ENCODE results near the gene BID. TPM values are rescaled to one million over a fixed set of nuclear protein-coding genes. Genes with fewer than 3 reads are reported as not detected.

The BID gene
- total RNA-seq, 2 experiments from 2014 or later: 8.9 to 10.3 TPM

- intact Hi-C loops (cut with DNase I, micrococcal nuclease): no loop called here
- H3K36me3 Mint-ChIP-seq (ENCODE audit: low read depth): peaks cover 47% of the 10 kb centered on the region
- CTCF ChIA-PET: interaction anchor here (1.4 kb wide), 1 partner anchor 15 kb away, joined by 3 read pairs; no protein-coding TSS in a partner anchor
- H3K4me1 ChIP-seq (ENCODE audit: insufficient read depth, low read length): peaks cover 12% of the 10 kb centered on the region
- H3K27ac Mint-ChIP-seq: peak overlapping the region; percentile 79
- no peak overlapping the region for H3K4me3 ChIP-seq (ENCODE audit: low read length)
- H3K4me1 Mint-ChIP-seq (ENCODE audit: low read depth): peaks cover 17% of the 10 kb centered on the region
- no peaks in the 10 kb centered on the region for H3K27me3 Mint-ChIP-seq
- no peaks in the 10 kb centered on the region for H3K9me3 Mint-ChIP-seq
- no peak overlapping the region for H3K4me3 Mint-ChIP-seq
- H3K27me3 ChIP-seq (ENCODE audit: control insufficient read depth in 1 of 2, insufficient read depth in 2 of 2, low read length in 2 of 2): no peaks in the 10 kb centered on the region
- peak; percentile 41 for ATAC-seq (ENCODE audit: poor library complexity)
- peak overlapping the region in 1 of 2 donors; percentile 28 for H3K27ac ChIP-seq (ENCODE audit: low read depth in 1 of 2, low read length in 2 of 2)
- peak in 1 of 14 experiments; percentile 21 for DNase-seq
- H3K36me3 ChIP-seq (ENCODE audit: insufficient read depth, low read length): peaks cover 20% of the 10 kb centered on the region
- POLR2A ChIA-PET: no interaction called here
- H3K9me3 ChIP-seq (ENCODE audit: control insufficient read depth in 1 of 2, insufficient read depth in 1 of 2, low read length in 2 of 2): no peaks in the 10 kb centered on the region
- TF ChIP-seq, protein P1, sequence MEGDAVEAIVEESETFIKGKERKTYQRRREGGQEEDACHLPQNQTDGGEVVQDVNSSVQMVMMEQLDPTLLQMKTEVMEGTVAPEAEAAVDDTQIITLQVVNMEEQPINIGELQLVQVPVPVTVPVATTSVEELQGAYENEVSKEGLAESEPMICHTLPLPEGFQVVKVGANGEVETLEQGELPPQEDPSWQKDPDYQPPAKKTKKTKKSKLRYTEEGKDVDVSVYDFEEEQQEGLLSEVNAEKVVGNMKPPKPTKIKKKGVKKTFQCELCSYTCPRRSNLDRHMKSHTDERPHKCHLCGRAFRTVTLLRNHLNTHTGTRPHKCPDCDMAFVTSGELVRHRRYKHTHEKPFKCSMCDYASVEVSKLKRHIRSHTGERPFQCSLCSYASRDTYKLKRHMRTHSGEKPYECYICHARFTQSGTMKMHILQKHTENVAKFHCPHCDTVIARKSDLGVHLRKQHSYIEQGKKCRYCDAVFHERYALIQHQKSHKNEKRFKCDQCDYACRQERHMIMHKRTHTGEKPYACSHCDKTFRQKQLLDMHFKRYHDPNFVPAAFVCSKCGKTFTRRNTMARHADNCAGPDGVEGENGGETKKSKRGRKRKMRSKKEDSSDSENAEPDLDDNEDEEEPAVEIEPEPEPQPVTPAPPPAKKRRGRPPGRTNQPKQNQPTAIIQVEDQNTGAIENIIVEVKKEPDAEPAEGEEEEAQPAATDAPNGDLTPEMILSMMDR (IDR thresholded peaks at IDR 0.05): no peak
Observed at GRCh38 chr22:17726006-17726927, 48.0 kb downstream of the BID start.

DNA sequence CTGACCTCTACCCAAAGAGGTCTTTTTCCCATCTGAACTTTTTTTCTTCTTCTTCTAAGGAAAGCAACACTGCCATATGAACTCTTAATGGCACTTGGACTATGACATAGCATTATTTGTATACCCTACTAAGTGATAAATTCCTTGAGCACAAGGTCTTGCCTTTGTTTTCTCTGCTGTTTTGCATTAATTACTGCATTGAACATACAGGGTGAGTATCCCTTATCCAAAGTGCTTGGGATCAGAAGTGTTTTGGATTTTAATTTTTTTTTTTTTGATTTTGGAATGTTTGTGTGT, 48.8 kb downstream of the BID start:
- no peak overlapping the region for H3K4me3 Mint-ChIP-seq
- H3K27me3 ChIP-seq (ENCODE audit: control insufficient read depth in 1 of 2, insufficient read depth in 2 of 2, low read length in 2 of 2): no peaks in the 10 kb centered on the region
- ATAC-seq (ENCODE audit: poor library complexity) (no peak), DNase-seq (no peak)
- H3K27ac Mint-ChIP-seq: no peak overlapping the region
- peaks cover 20% of the 10 kb centered on the region for H3K36me3 ChIP-seq (ENCODE audit: insufficient read depth, low read length)
- H3K4me3 ChIP-seq (ENCODE audit: low read length): no peak overlapping the region
- intact Hi-C loops (cut with DNase I, micrococcal nuclease): no loop called here
- no peaks in the 10 kb centered on the region for H3K27me3 Mint-ChIP-seq
- no peaks in the 10 kb centered on the region for H3K9me3 Mint-ChIP-seq
- no peak overlapping the region for H3K27ac ChIP-seq (ENCODE audit: low read depth in 1 of 2, low read length in 2 of 2)
- H3K36me3 Mint-ChIP-seq (ENCODE audit: low read depth): peaks cover 44% of the 10 kb centered on the region
- TF ChIP-seq, protein P1 (IDR thresholded peaks at IDR 0.05): no peak
- peaks cover 12% of the 10 kb centered on the region for H3K4me1 ChIP-seq (ENCODE audit: insufficient read depth, low read length)
- CTCF ChIA-PET: no interaction called here
- H3K9me3 ChIP-seq (ENCODE audit: control insufficient read depth in 1 of 2, insufficient read depth in 1 of 2, low read length in 2 of 2): no peaks in the 10 kb centered on the region
- POLR2A ChIA-PET: no interaction called here
- peaks cover 17% of the 10 kb centered on the region for H3K4me1 Mint-ChIP-seq (ENCODE audit: low read depth)

DNA sequence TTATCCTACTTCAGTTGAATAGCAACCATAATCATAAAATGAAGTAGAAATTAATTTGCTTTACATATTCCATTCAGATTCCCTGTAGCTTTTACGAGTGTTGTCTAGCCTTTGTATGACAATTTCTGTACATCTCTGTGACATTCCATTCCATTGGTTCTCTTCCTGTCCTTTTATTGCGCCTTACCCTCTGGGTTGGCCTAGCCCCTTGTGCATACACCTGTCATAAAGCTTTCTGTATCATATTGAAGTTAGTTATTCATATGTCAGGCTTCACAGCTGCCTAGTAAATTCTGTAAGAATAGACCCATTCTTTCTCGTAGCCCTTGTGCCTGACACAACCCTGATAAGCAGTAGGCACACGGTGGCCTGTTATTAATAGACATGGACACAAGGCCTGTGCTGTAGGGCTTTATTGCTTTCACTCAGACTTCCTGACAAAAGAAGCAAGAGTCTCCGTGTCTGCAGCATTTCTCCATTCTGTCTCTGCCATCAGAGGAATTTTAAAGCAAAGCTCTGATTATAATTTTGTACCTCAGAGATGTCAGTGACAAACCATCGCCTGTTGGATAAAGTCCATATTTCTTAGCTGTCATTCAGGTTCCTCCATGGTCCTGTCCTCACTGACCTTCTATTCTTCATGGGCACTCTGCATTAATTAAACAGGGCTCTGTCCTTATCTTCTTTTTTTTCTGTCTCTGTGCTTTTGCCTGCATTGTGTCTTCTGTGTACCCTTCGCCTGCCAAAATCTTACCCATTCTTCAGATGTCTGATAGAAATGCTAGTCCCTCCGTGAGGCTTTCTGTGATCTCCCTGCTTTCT, 49.4 kb downstream of the BID start:
- TF ChIP-seq, protein P1 (IDR thresholded peaks at IDR 0.05): no peak
- no peaks in the 10 kb centered on the region for H3K27me3 ChIP-seq (ENCODE audit: control insufficient read depth in 1 of 2, insufficient read depth in 2 of 2, low read length in 2 of 2)
- peaks cover 20% of the 10 kb centered on the region for H3K36me3 ChIP-seq (ENCODE audit: insufficient read depth, low read length)
- H3K27ac ChIP-seq (ENCODE audit: low read depth in 1 of 2, low read length in 2 of 2): no peak overlapping the region
- ChIA-PET POLR2A (no interaction called here), CTCF (no interaction called here)
- peaks cover 38% of the 10 kb centered on the region for H3K36me3 Mint-ChIP-seq (ENCODE audit: low read depth)
- H3K4me3 Mint-ChIP-seq: no peak overlapping the region
- ATAC-seq (ENCODE audit: poor library complexity) (no peak), DNase-seq (no peak)
- H3K27ac Mint-ChIP-seq: no peak overlapping the region
- peaks cover 17% of the 10 kb centered on the region for H3K4me1 Mint-ChIP-seq (ENCODE audit: low read depth)
- intact Hi-C loops (cut with DNase I, micrococcal nuclease): no loop called here
- H3K9me3 Mint-ChIP-seq: no peaks in the 10 kb centered on the region
- H3K27me3 Mint-ChIP-seq: no peaks in the 10 kb centered on the region
- H3K4me3 ChIP-seq (ENCODE audit: low read length): no peak overlapping the region
- no peaks in the 10 kb centered on the region for H3K9me3 ChIP-seq (ENCODE audit: control insufficient read depth in 1 of 2, insufficient read depth in 1 of 2, low read length in 2 of 2)
- H3K4me1 ChIP-seq (ENCODE audit: insufficient read depth, low read length): peaks cover 12% of the 10 kb centered on the region
